GM23338 (cell line): ENCODE data around the gene MAGI1. TPM values are rescaled to one million over a fixed set of nuclear protein-coding genes. Genes with fewer than 3 reads are reported as not detected.

ENCODE experiments used
- ATAC-seq: fragments of 200-7000 bp; cut with Tn5 transposase; 3 replicates; pipeline ENCODE4 v1.9.1; 2020
- DNase-seq: peaks from one replicate; pipeline ENCODE4 v3.0.0-alpha.2; 2015; ENCODE audit warnings: low spot score
- H2AFZ ChIP-seq: fragments of 200-600 bp; sonication (generic); 2 replicates; pipeline ENCODE4 v1.8.0; 2016; ENCODE audit warnings: antibody characterized with exemption, mild to moderate bottlenecking, moderate library complexity
- H3F3A ChIP-seq: fragments of 200-600 bp; sonication (generic); replicated peaks from 2 replicates; pipeline ENCODE4 v1.8.0; 2017; ENCODE audit warnings: antibody characterized with exemption, mixed run types, low read depth
- H3K27ac ChIP-seq: fragments of 200-600 bp; sonication (generic); 2 replicates; pipeline ENCODE4 v1.6.1; 2016; ENCODE audit warnings: low read depth
- H3K27me3 ChIP-seq: fragments of 200-600 bp; sonication (generic); 2 replicates; pipeline ENCODE4 v1.8.0; 2016; ENCODE audit warnings: mild to moderate bottlenecking, mixed run types, moderate library complexity; ENCODE audit not compliant: insufficient read depth
- H3K36me3 ChIP-seq: fragments of 200-600 bp; sonication (generic); 2 replicates; pipeline ENCODE4 v1.8.0; 2016; ENCODE audit warnings: mild to moderate bottlenecking; ENCODE audit not compliant: insufficient read depth
- H3K4me1 ChIP-seq: fragments of 200-600 bp; sonication (generic); 2 replicates; pipeline ENCODE4 v1.8.0; 2016; ENCODE audit warnings: mild to moderate bottlenecking, moderate library complexity; ENCODE audit not compliant: insufficient read depth
- H3K4me2 ChIP-seq: fragments of 200-600 bp; sonication (generic); 2 replicates; pipeline ENCODE4 v1.7.1; 2017; ENCODE audit warnings: mixed run types
- H3K4me3 ChIP-seq: fragments of 200-600 bp; sonication (generic); 2 replicates; pipeline ENCODE4 v1.6.1; 2016; ENCODE audit warnings: mixed run types
- H3K79me2 ChIP-seq: fragments of 200-600 bp; sonication (generic); replicated peaks from 2 replicates; pipeline ENCODE4 v1.8.0; 2017; ENCODE audit warnings: mild to moderate bottlenecking; ENCODE audit not compliant: insufficient read depth
- H3K9me2 ChIP-seq: fragments of 200-600 bp; sonication (generic); 2 replicates; pipeline ENCODE4 v1.8.0; 2017; ENCODE audit not compliant: insufficient read depth
- H4K20me1 ChIP-seq: fragments of 200-600 bp; sonication (generic); replicated peaks from 2 replicates; pipeline ENCODE4 v1.8.0; 2017; ENCODE audit warnings: mild to moderate bottlenecking; ENCODE audit not compliant: insufficient read depth
- H3K27ac Mint-ChIP-seq: 2 replicates; pipeline ENCODE4 v1.8.0; 2020; ENCODE audit warnings: inconsistent platforms, mild to moderate bottlenecking, moderate library complexity, mixed read lengths
- H3K27me3 Mint-ChIP-seq: 3 replicates; pipeline ENCODE4 v1.8.0; 2022; ENCODE audit warnings: low read depth, mild to moderate bottlenecking, moderate library complexity, mixed read lengths, inconsistent platforms; ENCODE audit not compliant: insufficient read depth, poor library complexity
- H3K36me3 Mint-ChIP-seq: 3 replicates; pipeline ENCODE4 v1.8.0; 2021; ENCODE audit warnings: low read depth, mild to moderate bottlenecking, inconsistent platforms, moderate library complexity, mixed read lengths
- H3K4me1 Mint-ChIP-seq: 3 replicates; pipeline ENCODE4 v1.8.0; 2020; ENCODE audit warnings: mild to moderate bottlenecking, inconsistent platforms, mixed read lengths
- H3K4me3 Mint-ChIP-seq: 3 replicates; pipeline ENCODE4 v1.8.0; 2021; ENCODE audit warnings: moderate library complexity, mild to moderate bottlenecking, inconsistent platforms, mixed read lengths
- H3K9me3 Mint-ChIP-seq: 3 replicates; pipeline ENCODE4 v1.8.0; 2020; ENCODE audit warnings: moderate library complexity, mild to moderate bottlenecking, inconsistent platforms, mixed read lengths
- EZH2 ChIP-seq: fragments of 200-600 bp; sonication (generic); IDR thresholded peaks from one replicate; pipeline ENCODE4 v1.8.0; 2017; ENCODE audit warnings: antibody characterized with exemption, mild to moderate bottlenecking, low read depth; ENCODE audit not compliant: unreplicated experiment
- EZH2phosphoT487 ChIP-seq: fragments of 200-600 bp; sonication (generic); IDR thresholded peaks from one replicate; pipeline ENCODE4 v1.8.1; 2018; ENCODE audit warnings: antibody characterized with exemption; ENCODE audit not compliant: unreplicated experiment
- JUNB ChIP-seq: IDR thresholded peaks from one replicate; pipeline ENCODE4 v1.6.1; 2016; ENCODE audit warnings: antibody characterized with exemption; ENCODE audit not compliant: unreplicated experiment
- REST ChIP-seq: IDR thresholded peaks from one replicate; pipeline ENCODE4 v1.6.1; 2018; ENCODE audit warnings: antibody characterized with exemption; ENCODE audit not compliant: unreplicated experiment
- ZNF114 ChIP-seq: fragments of 250-450 bp; sonication (Bioruptor Pico); IDR thresholded peaks from 2 replicates; pipeline ENCODE4 v1.5.0; 2020; ENCODE audit warnings: mild to moderate bottlenecking, moderate library complexity
- ZNF462 ChIP-seq: fragments of 250-450 bp; sonication (Bioruptor Pico); IDR thresholded peaks from 2 replicates; pipeline ENCODE4 v1.5.0; 2020; ENCODE audit warnings: mild to moderate bottlenecking, moderate library complexity
- polyA plus RNA-seq: library from polyadenylated mRNA; unstranded; fragments of >200 nt; fragmentation: Nextera tagmentation; extraction: Ambion mirVana; gene quantifications from 2 replicates; pipeline ENCODE4 v1.2.1, GENCODE V29; 2016
- total RNA-seq: library from RNA; depleted of rRNA; stranded (reverse); fragments of >200 nt; shearing (Covaris generic); gene quantifications from 2 replicates; pipeline ENCODE4 v1.2.3, GENCODE V29; 2014

MAGI1 gene
- total and polyA plus RNA-seq, 2 experiments from 2014 or later = 27.4 to 71.2 TPM

GRCh38 chr3:65905771-65906170, 132.9 kb downstream of the MAGI1 start:
- Histone ChIP-seq H3K79me2 (peaks cover 67% of the 10 kb centered on the region), H3K27ac (no peak overlapping the region), H4K20me1 (peaks cover 5% of the 10 kb centered on the region; the same call in 1 of the 2 replicates), H3K4me3 (no peak overlapping the region), H3K4me2 (no peak overlapping the region), H3K4me1 (peaks cover 36% of the 10 kb centered on the region), H2AFZ (no peak overlapping the region), H3K9me2 (no peaks in the 10 kb centered on the region), H3F3A (peaks cover 4% of the 10 kb centered on the region; the same call in 1 of the 2 replicates), H3K36me3 (no peaks in the 10 kb centered on the region), H3K27me3 (no peaks in the 10 kb centered on the region)
- Mint-ChIP-seq H3K27me3 (peaks cover 6% of the 10 kb centered on the region), H3K4me3 (no peak overlapping the region), H3K9me3 (no peaks in the 10 kb centered on the region), H3K4me1 (peaks cover 43% of the 10 kb centered on the region), H3K36me3 (no peaks in the 10 kb centered on the region), H3K27ac (no peak overlapping the region)
- no peak for TF ChIP-seq EZH2phosphoT487
- DNase-seq (no peak), ATAC-seq (no peak)

DNA sequence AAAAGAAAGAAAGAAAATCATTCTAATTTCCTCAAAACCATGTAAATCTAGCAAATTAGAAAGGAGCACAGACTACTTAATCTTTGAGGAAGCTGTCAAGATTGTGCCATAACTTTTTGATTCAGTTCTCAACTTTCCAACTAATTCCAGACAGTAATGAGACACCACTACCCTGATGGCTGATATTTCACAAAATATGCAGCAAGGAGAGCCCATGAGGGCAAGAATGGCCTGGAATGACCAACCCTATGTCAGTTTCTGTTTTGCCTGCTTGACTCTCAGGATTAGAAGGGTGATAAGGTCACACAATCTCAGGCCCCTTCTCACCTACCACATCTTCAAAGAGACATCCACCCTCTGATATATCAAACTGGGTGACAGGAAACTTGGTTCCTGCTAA, 134.7 kb downstream of the MAGI1 start:
- H3F3A ChIP-seq = peaks cover 4% of the 10 kb centered on the region; the same call in 1 of the 2 replicates
- TF ChIP-seq ZNF462 (no peak), EZH2phosphoT487 (no peak), EZH2 (no peak), REST (no peak), JUNB (no peak), ZNF114 (no peak)
- no peak for DNase-seq
- peaks cover 33% of the 10 kb centered on the region for H3K4me1 ChIP-seq
- H2AFZ ChIP-seq = no peak overlapping the region
- Mint-ChIP-seq H3K27me3 (peaks cover 6% of the 10 kb centered on the region), H3K4me1 (peaks cover 43% of the 10 kb centered on the region), H3K9me3 (no peaks in the 10 kb centered on the region), H3K4me3 (no peak overlapping the region), H3K36me3 (no peaks in the 10 kb centered on the region), H3K27ac (no peak overlapping the region)
- peaks cover 67% of the 10 kb centered on the region for H3K79me2 ChIP-seq
- no peaks in the 10 kb centered on the region for H3K36me3 ChIP-seq
- peaks cover 5% of the 10 kb centered on the region; the same call in 1 of the 2 replicates for H4K20me1 ChIP-seq
- H3K9me2 ChIP-seq = no peaks in the 10 kb centered on the region
- no peak overlapping the region for H3K4me2 ChIP-seq
- H3K27me3 ChIP-seq = no peaks in the 10 kb centered on the region
- ATAC-seq = no peak
- H3K4me3 ChIP-seq = no peak overlapping the region
- no peak overlapping the region for H3K27ac ChIP-seq
